Peyer's patch (tissue), 4 donors: ENCODE measurements around the gene NAT16. TPM values are rescaled to one million over a fixed set of nuclear protein-coding genes. Genes with fewer than 3 reads are reported as not detected.
"Not testable (repeated sequence)": the region's sequence is repeated elsewhere in the genome, so short reads cannot be mapped to it uniquely, and the experiment has no call there.

ENCODE experiments used
- DNase-seq, 3 donors: peaks; one replicate each; pipeline ENCODE4 v3.0.0-alpha.2; 2017 to 2019
- H3K27ac ChIP-seq, 4 donors: fragments of 200-600 bp; sonication (generic); one replicate each; pipeline ENCODE4 v1.5.1; 2016 to 2019
- H3K27me3 ChIP-seq, 2 donors: fragments of 200-600 bp; sonication (generic); one replicate each; pipeline ENCODE4 v1.5.1; 2019
- H3K36me3 ChIP-seq, 3 donors: fragments of 200-600 bp; sonication (generic); one replicate each; pipeline ENCODE4 v1.5.1; 2016 to 2019
- H3K4me1 ChIP-seq, 4 donors: fragments of 200-600 bp; sonication (generic); one replicate each; pipeline ENCODE4 v1.5.1; 2016 to 2019
- H3K4me3 ChIP-seq, 4 donors: fragments of 200-600 bp; sonication (generic); 1 replicate in 3 of 4; 2 replicates in 1 of 4; pipeline ENCODE4 v1.5.1; 2016 to 2019; ENCODE audit warnings: mild to moderate bottlenecking in 1 of 4
- H3K9me3 ChIP-seq, 4 donors: fragments of 200-600 bp; sonication (generic); one replicate each; pipeline ENCODE4 v1.5.1; 2016 to 2019; ENCODE audit warnings: mild to moderate bottlenecking in 1 of 4
- CTCF ChIP-seq, 6 experiments: fragments of 450-650 bp in 4 of 6; fragments of 200-600 bp in 2 of 6; sonication (generic) in 1 of 6; IDR thresholded peaks; one replicate each; pipeline ENCODE4 v1.5.1; 2017 to 2019; ENCODE audit warnings: antibody characterized with exemption in 6 of 6, mild to moderate bottlenecking in 3 of 6, moderate library complexity in 1 of 6
- POLR2A ChIP-seq, 2 donors: fragments of 450-650 bp; IDR thresholded peaks; one replicate each; pipeline ENCODE4 v1.5.1; 2017; ENCODE audit warnings: antibody characterized with exemption in 2 of 2, mild to moderate bottlenecking in 2 of 2, moderate library complexity in 2 of 2
- small RNA-seq, 2 donors: library from RNA; depleted of rRNA; stranded (forward); fragments of <200 nt; gene quantifications; one replicate each; pipeline ENCODE3, GENCODE V24; 2016
- total RNA-seq, 4 donors: library from RNA; depleted of rRNA; stranded (reverse); fragments of >200 nt; gene quantifications; one replicate each; pipeline ENCODE4 v1.1.0, GENCODE V29; 2016

The NAT16 gene
- total RNA-seq, 4 donors from 2014 or later: 1.0 TPM; not detected in 3

GRCh38 chr7:101124376-101125056, 55.6 kb downstream of the NAT16 start:
- TF ChIP-seq POLR2A (IDR thresholded peaks at IDR 0.05) (no peak), CTCF (IDR thresholded peaks at IDR 0.05) (no peak)
- Histone ChIP-seq H3K27ac (peak overlapping the region in 2 of 4 donors; percentile 56 to 75), H3K4me1 (peaks cover 0 to 36% (median 6%) of the 10 kb centered on the region in 4 donors), H3K9me3 (no peaks in the 10 kb centered on the region), H3K4me3 (no peak overlapping the region), H3K36me3 (no peaks in the 10 kb centered on the region), H3K27me3 (no peaks in the 10 kb centered on the region)
- DNase-seq: no peak

DNA sequence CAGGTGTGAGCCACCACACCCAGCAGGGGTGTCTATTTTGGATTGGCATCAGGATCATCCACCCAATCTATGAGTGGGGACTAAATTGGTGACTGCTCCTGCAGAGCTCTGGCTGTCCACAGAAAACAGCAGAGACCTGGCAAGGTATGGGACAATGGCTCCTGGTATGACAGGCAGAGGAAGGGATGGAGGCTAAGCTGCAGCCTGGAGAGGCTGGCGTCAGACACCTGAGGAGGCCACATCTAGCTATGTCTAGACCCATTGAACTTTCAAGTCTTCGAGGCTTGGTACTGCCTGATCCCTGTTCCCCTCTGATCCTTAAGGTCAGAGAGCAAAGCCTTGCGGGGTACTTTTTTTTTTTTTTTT, 56.4 kb downstream of the NAT16 start:
- Histone ChIP-seq H3K9me3 (no peaks in the 10 kb centered on the region), H3K27me3 (no peaks in the 10 kb centered on the region), H3K36me3 (no peaks in the 10 kb centered on the region), H3K27ac (no peak overlapping the region), H3K4me1 (peaks cover 0 to 36% (median 6%) of the 10 kb centered on the region in 4 donors), H3K4me3 (no peak overlapping the region)
- no peak for DNase-seq
- TF ChIP-seq CTCF (IDR thresholded peaks at IDR 0.05) (no peak), POLR2A (IDR thresholded peaks at IDR 0.05) (no peak)

GRCh38 chr7:101122933-101123702, 57.0 kb downstream of the NAT16 start:
- Histone ChIP-seq H3K27me3 (no peaks in the 10 kb centered on the region), H3K4me3 (no peak overlapping the region), H3K36me3 (no peaks in the 10 kb centered on the region), H3K27ac (peak overlapping the region; percentile 44 to 87 (median 60)), H3K9me3 (no peaks in the 10 kb centered on the region), H3K4me1 (peaks cover 0 to 36% (median 6%) of the 10 kb centered on the region in 4 donors)
- no peak for TF ChIP-seq CTCF (IDR thresholded peaks at IDR 0.05)
- no peak for TF ChIP-seq POLR2A (IDR thresholded peaks at IDR 0.05)
- DNase-seq: no peak

DNA sequence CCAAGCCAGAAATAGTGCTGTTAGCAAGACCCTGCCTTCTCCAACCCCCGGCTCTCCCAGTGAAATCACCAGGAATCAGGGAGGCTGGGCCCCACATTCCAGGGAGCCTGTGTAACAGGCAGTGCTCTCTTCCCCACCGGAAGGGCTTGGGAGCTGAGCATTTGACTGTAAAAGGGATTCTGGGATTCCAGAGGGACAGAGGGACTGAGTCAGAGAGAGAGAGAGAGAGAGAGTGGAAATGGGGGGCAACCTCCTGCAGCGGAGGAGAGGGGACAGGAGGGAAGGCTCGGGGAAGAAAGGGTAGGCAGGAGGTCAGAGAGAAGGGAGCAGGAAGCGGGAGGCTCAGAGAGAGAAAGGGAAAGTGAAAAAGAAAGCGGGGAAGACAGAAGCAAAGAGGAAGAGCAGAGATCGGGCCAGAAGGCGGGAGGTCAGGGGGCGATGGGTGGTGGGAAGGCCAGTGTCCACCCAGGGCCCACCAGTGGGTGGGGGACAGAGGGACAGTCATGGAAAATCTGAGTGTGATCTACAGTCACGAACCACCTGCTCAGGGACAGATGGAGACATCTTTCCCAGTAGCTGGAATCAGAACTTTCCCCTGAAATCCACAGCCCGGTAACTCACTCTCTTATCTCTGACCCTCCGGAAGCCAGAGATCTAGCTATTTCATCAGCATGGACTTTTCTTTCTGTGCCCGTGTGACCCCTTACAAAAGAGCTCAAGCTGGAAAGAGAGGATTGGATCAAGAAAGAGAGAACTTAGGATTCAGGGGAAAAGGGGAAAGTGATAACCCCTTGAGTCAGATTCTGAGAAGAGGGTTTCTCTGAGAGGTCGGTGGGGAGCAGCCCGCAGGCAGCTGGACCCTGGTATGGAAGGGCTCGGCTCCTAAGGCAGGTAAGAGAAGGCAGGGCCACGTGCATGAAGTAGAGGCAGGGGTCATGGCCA, 57.8 kb downstream of the NAT16 start:
- no peaks in the 10 kb centered on the region for H3K36me3 ChIP-seq
- peak overlapping the region; percentile 44 to 87 (median 60) for H3K27ac ChIP-seq
- peaks cover 0 to 33% (median 6%) of the 10 kb centered on the region in 4 donors for H3K4me1 ChIP-seq
- TF ChIP-seq CTCF (IDR thresholded peaks at IDR 0.05) (no peak), POLR2A (IDR thresholded peaks at IDR 0.05) (no peak)
- no peaks in the 10 kb centered on the region for H3K9me3 ChIP-seq
- peak; percentile 21 to 70 (median 62) for DNase-seq
- no peaks in the 10 kb centered on the region for H3K27me3 ChIP-seq
- peak overlapping the region; percentile 1 to 49 (median 39) for H3K4me3 ChIP-seq

DNA sequence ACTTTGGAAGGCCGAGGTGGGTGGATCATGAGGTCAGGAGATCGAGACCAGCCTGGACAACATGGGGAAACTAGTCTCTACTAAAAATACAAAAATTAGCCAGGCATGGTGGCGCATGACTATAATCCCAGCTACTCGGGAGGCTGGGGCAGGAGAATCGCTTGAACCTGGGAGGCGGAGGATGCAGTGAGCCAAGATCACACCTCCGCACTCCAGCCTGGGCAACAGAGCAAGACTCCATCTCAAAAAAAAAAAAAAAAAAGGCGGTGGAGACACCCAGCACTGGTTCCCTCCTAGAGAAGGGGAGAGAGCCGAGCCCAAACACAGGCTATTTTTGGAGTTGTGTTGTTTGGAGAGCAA, 58.5 kb downstream of the NAT16 start:
- peaks cover 0 to 27% (median 2%) of the 10 kb centered on the region in 4 donors for H3K4me1 ChIP-seq
- peak overlapping the region in 1 of 4 donors; percentile 47 for H3K4me3 ChIP-seq
- peak overlapping the region; percentile 44 to 87 (median 60) for H3K27ac ChIP-seq
- H3K36me3 ChIP-seq, H3K27me3 ChIP-seq, DNase-seq, H3K9me3 ChIP-seq: not testable (repeated sequence)

Small RNA genes within 50 kb of the gene (small RNA-seq; reads per million reads assigned to genes)
- 0 reads per million in 2 donors for gene MIR4653

Other genes starting within 250 kb of the NAT16 start
- gene MUC3A, start 230.8 kb downstream of the NAT16 start, total RNA-seq: 100 to 1,000 TPM in 3 of 4 donors, 10 to 100 TPM in 1; 85.8 to 694 (median 395) TPM
- 10 to 100 TPM in 2 of 4 donors, 1 to 10 TPM in 2; 4.8 to 31.8 (median 9.0) TPM for gene MUC12, start 210.7 kb downstream of the NAT16 start, total RNA-seq
- gene MUC17, start 160.2 kb downstream of the NAT16 start, total RNA-seq: 1,000 to 10,000 TPM in 1 of 4 donors, 100 to 1,000 TPM in 2, 10 to 100 TPM in 1; 64.4 to 1,011 (median 801) TPM
- 10 to 100 TPM; 19.4 to 43.7 (median 38.3) TPM for gene TRIM56, start 94.8 kb downstream of the NAT16 start, total RNA-seq
- gene SERPINE1, start 53.2 kb downstream of the NAT16 start, total RNA-seq: 1 to 10 TPM; 2.4 to 8.3 (median 3.3) TPM
- 100 to 1,000 TPM in 2 of 4 donors, 10 to 100 TPM in 2; 53.6 to 136 (median 95.7) TPM for gene AP1S1, start 25.8 kb downstream of the NAT16 start, total RNA-seq
- under 1 TPM in 1 of 4 donors, not detected in 3; 0.94 TPM for gene VGF, start 14.7 kb downstream of the NAT16 start, total RNA-seq
- gene MOGAT3, start 20.7 kb upstream of the NAT16 start, total RNA-seq: 100 to 1,000 TPM in 2 of 4 donors, 10 to 100 TPM in 1, not detected in 1; 91.4 to 195 (median 123) TPM
- gene PLOD3, start 37.3 kb upstream of the NAT16 start, total RNA-seq: 100 to 1,000 TPM in 2 of 4 donors, 10 to 100 TPM in 2; 62.7 to 103 (median 83.7) TPM
- gene ZNHIT1, start 37.9 kb upstream of the NAT16 start, total RNA-seq: 100 to 1,000 TPM in 2 of 4 donors, 10 to 100 TPM in 2; 37.1 to 142 (median 110) TPM
- 100 to 1,000 TPM in 3 of 4 donors, 10 to 100 TPM in 1; 94.9 to 942 (median 697) TPM for gene CLDN15, start 57.5 kb upstream of the NAT16 start, total RNA-seq
- gene FIS1, start 64.8 kb upstream of the NAT16 start, total RNA-seq: 100 to 1,000 TPM; 143 to 289 (median 231) TPM
- gene IFT22, start 141.5 kb upstream of the NAT16 start, total RNA-seq: 1 to 10 TPM in 3 of 4 donors, under 1 TPM in 1; 0.85 to 4.6 (median 2.3) TPM
- not detected for gene COL26A1, start 182.6 kb upstream of the NAT16 start, total RNA-seq